Subcutaneous adipose tissue (tissue), 4 donors: ENCODE measurements around the gene PCDHGC3. TPM values are rescaled to one million over a fixed set of nuclear protein-coding genes. Genes with fewer than 3 reads are reported as not detected.

ENCODE experiments used
- total RNA-seq, 4 donors: library from RNA; depleted of rRNA; stranded (reverse); fragments of >200 nt; gene quantifications; one replicate each; pipeline ENCODE4 v1.1.0, GENCODE V29; 2016
- TF ChIP-seq, protein P1 (sequence below): fragments of 450-650 bp; IDR thresholded peaks from one replicate; pipeline ENCODE4 v1.5.1; 2016; ENCODE audit warnings: low read depth, mild to moderate bottlenecking, control low read depth, antibody characterized with exemption, moderate library complexity

PCDHGC3 gene
- total RNA-seq, 4 donors from 2014 or later, result 16.5 to 35.4 (median 30.4) TPM

DNA sequence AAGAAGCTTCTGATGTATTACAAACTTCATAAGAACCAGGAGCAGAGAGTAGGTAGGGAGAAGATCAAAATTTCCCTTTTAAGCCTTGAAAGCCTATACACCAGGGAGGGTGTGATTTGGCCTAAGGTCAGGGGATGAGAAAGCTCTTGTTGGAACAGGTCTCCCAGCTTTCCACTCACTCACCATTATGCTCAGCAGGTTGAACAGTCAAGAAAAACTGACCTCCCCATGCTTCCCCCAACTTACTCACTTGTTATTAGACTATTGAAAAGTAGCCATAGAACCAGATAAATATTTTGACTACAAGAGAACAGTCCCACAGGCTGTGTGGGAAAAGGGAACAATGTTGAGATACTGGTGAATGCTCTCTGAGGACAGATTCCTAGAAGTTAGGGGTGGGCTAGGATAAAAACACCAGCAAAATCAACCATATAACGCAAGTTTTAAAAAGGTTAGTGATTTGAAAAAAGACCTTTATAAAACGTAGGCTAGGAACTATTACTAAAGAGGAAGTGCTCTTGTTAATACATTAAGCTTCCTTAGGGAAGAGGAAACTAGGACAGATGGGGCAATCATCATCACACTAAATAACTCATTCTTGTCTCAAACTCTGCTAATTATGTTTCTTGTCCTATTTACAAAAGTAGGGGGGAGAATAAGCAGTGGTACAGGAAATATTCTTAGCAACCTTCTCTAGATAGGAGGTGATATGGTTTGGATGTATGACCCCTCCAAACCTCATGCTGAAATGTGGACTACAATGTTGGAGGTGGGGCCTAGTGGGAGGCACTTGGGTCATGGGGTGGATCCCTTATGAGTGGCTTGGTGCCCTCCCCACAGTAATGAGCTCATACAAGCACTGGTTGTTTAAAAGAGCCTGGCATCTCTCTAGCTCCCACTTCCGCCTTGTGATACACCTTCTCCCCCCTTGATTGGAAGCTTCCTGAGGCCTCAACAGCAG is 44.1 kb downstream of the PCDHGC3 start:
- TF ChIP-seq, protein P1, sequence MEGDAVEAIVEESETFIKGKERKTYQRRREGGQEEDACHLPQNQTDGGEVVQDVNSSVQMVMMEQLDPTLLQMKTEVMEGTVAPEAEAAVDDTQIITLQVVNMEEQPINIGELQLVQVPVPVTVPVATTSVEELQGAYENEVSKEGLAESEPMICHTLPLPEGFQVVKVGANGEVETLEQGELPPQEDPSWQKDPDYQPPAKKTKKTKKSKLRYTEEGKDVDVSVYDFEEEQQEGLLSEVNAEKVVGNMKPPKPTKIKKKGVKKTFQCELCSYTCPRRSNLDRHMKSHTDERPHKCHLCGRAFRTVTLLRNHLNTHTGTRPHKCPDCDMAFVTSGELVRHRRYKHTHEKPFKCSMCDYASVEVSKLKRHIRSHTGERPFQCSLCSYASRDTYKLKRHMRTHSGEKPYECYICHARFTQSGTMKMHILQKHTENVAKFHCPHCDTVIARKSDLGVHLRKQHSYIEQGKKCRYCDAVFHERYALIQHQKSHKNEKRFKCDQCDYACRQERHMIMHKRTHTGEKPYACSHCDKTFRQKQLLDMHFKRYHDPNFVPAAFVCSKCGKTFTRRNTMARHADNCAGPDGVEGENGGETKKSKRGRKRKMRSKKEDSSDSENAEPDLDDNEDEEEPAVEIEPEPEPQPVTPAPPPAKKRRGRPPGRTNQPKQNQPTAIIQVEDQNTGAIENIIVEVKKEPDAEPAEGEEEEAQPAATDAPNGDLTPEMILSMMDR, result no peak

DNA sequence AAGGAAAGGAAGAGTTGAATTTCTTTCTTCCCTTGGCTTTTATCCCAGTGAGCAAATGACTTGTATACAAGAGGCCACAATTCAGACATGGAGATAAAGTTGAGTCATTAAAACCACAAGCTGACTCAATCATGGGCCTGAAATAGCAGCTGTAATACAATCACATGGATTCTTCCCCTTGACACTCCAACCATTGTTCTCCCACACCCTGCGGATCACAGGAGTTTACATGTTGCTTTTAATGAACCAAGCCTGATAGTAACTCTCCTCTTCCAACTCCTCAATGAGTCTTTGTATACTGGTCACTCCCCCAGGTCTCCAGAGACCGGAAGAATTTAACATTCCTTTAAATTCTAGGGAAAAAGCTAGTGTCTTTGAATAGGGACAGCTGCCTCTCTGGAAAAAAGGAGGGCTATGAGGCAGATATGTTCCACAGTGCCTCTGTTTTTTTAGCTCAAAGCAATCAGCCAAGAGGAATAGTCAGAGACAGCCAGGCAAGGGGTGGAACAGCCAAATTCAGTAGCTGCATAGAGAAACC is 45.5 kb downstream of the PCDHGC3 start:
- TF ChIP-seq, protein P1, result no peak

DNA sequence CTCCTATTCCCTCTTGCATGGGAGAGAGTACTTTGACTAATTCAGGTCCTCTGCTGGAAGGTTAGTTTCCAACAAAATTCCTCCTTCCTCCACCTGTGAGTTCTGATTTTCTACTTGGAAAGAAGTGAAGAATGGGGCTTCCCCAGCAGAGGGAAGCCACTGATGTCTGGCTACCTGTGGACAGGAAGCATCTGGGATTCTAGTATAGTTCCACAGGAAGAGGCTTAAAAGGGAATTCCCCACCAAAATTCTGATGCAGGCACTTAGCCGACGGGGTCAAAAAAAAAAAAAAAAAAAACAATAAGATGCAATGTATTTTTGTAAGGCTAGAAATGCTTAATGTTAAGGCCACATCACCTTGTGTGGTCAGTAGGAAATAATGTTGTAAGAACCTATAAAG is 46.5 kb downstream of the PCDHGC3 start:
- TF ChIP-seq, protein P1, result no peak

DNA sequence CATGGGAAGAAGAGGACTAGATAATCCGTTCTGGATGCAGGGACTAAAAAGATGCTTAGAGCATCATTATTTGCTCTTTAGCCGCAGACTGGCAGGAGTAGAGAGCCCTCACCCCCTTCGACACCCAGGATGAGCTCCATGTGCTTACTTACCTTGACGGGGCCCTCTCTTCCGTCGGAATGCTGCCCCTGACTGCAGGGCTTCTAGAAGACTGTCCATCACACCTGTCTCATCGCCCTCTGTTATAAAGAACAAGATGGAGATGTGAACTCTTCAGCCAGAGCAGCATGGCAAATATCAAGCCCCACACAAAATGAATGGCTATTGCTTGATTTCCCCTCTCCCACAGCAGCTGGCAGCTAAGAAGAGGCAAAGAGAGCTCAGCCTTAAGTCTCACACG is 48.2 kb downstream of the PCDHGC3 start:
- TF ChIP-seq, protein P1, result no peak

DNA sequence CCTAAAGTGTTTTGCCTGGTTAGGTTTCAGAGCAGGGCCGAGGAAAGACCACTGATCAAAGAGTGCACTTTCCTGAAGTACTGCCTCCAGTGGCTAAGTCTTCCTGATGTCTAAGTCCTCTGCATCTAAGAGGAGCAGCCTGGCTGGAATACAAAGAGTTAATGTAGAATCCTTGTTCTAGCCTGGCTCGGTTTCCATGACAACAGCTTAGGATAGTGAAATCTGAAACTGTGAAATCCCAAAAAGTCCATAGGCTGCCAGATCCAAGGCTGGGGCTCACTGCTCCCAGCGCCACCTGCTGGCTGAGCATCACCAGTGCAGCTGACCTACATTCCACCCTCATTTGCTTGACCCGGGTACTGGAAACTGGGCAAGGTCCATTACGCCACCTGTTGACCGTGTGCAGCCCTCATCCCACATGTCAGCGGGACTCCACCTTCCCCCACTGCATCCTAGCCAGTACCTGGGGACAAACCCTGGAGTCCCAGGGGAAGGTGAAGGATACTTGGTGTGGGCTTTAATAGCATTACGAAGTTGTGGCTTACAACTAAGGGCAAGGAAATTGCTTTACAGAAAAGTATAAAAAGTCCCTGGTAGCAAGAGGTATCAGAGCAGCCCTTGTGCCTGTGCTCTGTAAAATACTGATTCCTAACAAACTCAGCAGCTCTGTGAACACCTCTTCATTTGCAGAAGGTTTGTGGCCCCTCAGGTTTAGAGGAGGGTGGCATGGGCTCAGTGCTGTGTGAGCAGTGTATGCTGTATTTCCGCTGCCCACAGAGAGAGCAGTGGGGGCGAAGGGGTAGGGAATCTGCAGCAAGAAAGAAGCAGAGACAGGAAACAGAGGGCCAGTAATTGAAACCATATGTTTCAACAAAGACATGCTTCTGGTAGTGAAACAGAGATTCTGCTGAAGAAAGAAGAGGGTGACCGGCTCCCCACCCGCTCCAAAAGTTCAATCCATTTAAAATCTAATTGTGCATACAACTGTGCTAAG is 49.1 kb downstream of the PCDHGC3 start:
- TF ChIP-seq, protein P1, result no peak

DNA sequence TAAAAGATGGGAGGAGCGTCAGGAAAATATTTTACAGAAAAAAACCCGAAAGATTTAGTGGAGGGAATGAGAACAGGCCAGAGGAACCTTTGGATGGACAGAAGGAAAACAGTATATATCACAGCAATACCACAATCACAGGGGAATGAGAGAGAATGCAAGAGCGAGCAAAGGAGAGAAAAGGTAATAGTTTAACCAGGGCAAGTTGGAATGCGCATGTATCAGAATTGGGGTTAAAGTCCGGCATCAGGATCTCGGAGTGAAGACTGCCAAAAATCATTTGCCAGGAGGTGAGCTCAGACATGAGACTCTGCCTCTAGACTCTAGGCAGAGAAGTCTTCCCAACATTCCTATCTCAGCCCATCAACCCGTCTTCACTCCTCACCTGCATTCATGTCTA is 49.9 kb downstream of the PCDHGC3 start:
- TF ChIP-seq, protein P1, result no peak
